Fibroblast of villous mesenchyme (primary cell): ENCODE results near the gene GLB1L2. TPM values are rescaled to one million over a fixed set of nuclear protein-coding genes. Genes with fewer than 3 reads are reported as not detected.

Experiments
- DNase-seq: peaks from one replicate; pipeline ENCODE4 v3.0.0-alpha.2; 2010; ENCODE audit warnings: low read depth
- H3K4me3 ChIP-seq: 2 replicates; pipeline ENCODE4 v1.5.1; 2011; ENCODE audit warnings: low read depth, mild to moderate bottlenecking, low read length
- CTCF ChIP-seq: IDR thresholded peaks from 2 replicates; pipeline ENCODE4 v1.5.1; 2012; ENCODE audit warnings: low read depth, mild to moderate bottlenecking, low read length; ENCODE audit not compliant: insufficient read depth
- total RNA-seq: library from RNA; depleted of rRNA; stranded (reverse); fragments of >200 nt; gene quantifications from 2 replicates; pipeline ENCODE4 v1.2.3, GENCODE V29; 2012

GLB1L2 gene
- total RNA-seq, 1 donor = not detected

GRCh38 chr11:134407321-134407828 lies 75.6 kb downstream of the GLB1L2 start:
- no peak for TF ChIP-seq CTCF
- no peak overlapping the region for H3K4me3 ChIP-seq
- DNase-seq = no peak

GRCh38 chr11:134407923-134408322 lies 76.1 kb downstream of the GLB1L2 start:
- TF ChIP-seq CTCF = no peak
- no peak overlapping the region for H3K4me3 ChIP-seq
- no peak for DNase-seq

GRCh38 chr11:134409552-134410429 lies 78.0 kb downstream of the GLB1L2 start:
- no peak overlapping the region for H3K4me3 ChIP-seq
- TF ChIP-seq CTCF = no peak
- no peak for DNase-seq

DNA sequence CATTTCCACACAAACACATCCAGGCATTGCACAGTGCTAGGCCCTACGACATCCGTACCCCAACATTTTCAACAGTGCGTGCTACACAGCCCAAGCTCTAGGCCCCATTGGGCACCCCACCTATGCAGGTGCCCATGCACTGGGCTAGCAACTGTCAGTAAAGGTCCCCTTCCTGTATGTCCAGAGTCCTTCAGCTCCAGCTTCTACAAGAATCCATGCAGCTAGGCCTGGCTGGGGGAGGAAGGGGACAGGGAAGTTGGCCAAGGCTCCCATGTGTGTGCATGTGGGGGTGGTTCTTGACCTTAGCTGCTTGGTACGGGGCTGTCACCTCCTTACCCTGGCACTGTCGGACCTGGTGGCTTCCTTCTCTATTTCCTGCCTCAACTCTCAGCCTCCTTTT lies 79.0 kb downstream of the GLB1L2 start:
- DNase-seq = no peak
- no peak for TF ChIP-seq CTCF
- H3K4me3 ChIP-seq = no peak overlapping the region

- H3K4me3 ChIP-seq = no peak within 1 kb of the TSS
- DNase-seq = no peak
- TF ChIP-seq CTCF = no peak
These were observed 80.6 kb downstream of the GLB1L2 start, which contains the start of gene B3GAT1 for GRCh38 chr11:134412203-134413042. Gene B3GAT1 (minus strand): TSS chr11:134412242. CDS start chr11:134387659, 24,583 bp downstream.

- H3K4me3 ChIP-seq = no peak overlapping the region
- DNase-seq = no peak
These were observed 81.4 kb downstream of the GLB1L2 start for GRCh38 chr11:134413043-134413825.

More at GRCh38 chr11:134413043-134413825, 81.4 kb downstream of the GLB1L2 start:
- no peak for TF ChIP-seq CTCF
